IMR-90 (cell line): Measurements from ENCODE around the gene C1QTNF7. TPM values are rescaled to one million over a fixed set of nuclear protein-coding genes. Genes with fewer than 3 reads are reported as not detected.

Experiments used
- ATAC-seq: fragments of 200-7000 bp; cut with Tn5 transposase; 2 replicates; pipeline ENCODE4 v1.9.1; 2020; ENCODE audit warnings: low read depth, mild to moderate bottlenecking, moderate library complexity
- BruUV-seq: library from RNA; stranded (reverse); fragments of 400-500 nt; replicated peaks from 2 replicates; lab custom pipeline; 2021; lab: Mats Ljungman, UMichigan
- CTCF ChIA-PET: fragments of 300-600 bp; formaldehyde crosslinking; extraction: SDS; loops from one replicate; lab custom pipeline; 2021; ENCODE audit warnings: antibody characterized with exemption; lab: Yijun Ruan, JAX
- POLR2A ChIA-PET: fragments of 300-600 bp; sonication (Branson Sonifier 250); formaldehyde crosslinking; loops from one replicate; lab custom pipeline; 2022; ENCODE audit warnings: antibody characterized with exemption; ENCODE audit not compliant: unreplicated experiment; lab: Charles Lee
- DNase-seq: peaks from one replicate; pipeline ENCODE4 v3.0.0; 2013
- H2AFZ ChIP-seq: replicated peaks from 2 replicates; pipeline ENCODE3; 2013; ENCODE audit warnings: low read length, mild to moderate bottlenecking; ENCODE audit not compliant: poor library complexity
- H2AK5ac ChIP-seq: 2 replicates; pipeline ENCODE4 v1.6.1; 2013; ENCODE audit warnings: low read depth, low read length, inconsistent platforms
- H2AK9ac ChIP-seq: replicated peaks from 2 replicates; pipeline ENCODE3; 2013; ENCODE audit warnings: mild to moderate bottlenecking, low read depth, low read length, moderate library complexity; ENCODE audit not compliant: poor library complexity
- H2BK120ac ChIP-seq: 2 replicates; pipeline ENCODE4 v1.6.1; 2013; ENCODE audit warnings: low read depth, low read length, inconsistent platforms
- H2BK15ac ChIP-seq: 3 replicates; pipeline ENCODE4 v1.6.1; 2013; ENCODE audit warnings: low read depth, low read length, inconsistent platforms
- H2BK20ac ChIP-seq: 2 replicates; pipeline ENCODE4 v1.6.1; 2013; ENCODE audit warnings: low read depth, mild to moderate bottlenecking, inconsistent platforms, low read length, moderate library complexity
- H2BK5ac ChIP-seq: 2 replicates; pipeline ENCODE4 v1.6.1; 2013; ENCODE audit warnings: mild to moderate bottlenecking, low read depth, low read length, inconsistent platforms; ENCODE audit not compliant: poor library complexity, severe bottlenecking
- H3K14ac ChIP-seq: replicated peaks from 2 replicates; pipeline ENCODE4 v1.6.1; 2013; ENCODE audit warnings: low read depth, low read length, inconsistent platforms
- H3K18ac ChIP-seq: 2 replicates; pipeline ENCODE4 v1.6.1; 2013; ENCODE audit warnings: low read depth, low read length, control low read depth
- H3K23ac ChIP-seq: 2 replicates; pipeline ENCODE4 v1.6.1; 2013; ENCODE audit warnings: low read depth, low read length, inconsistent platforms
- H3K27ac ChIP-seq: 2 replicates; pipeline ENCODE4 v1.5.1; 2013; ENCODE audit warnings: mild to moderate bottlenecking, control low read depth, low read length; ENCODE audit not compliant: insufficient read depth
- H3K27me3 ChIP-seq: 2 replicates; pipeline ENCODE4 v1.6.1; 2013; ENCODE audit warnings: low read length; ENCODE audit not compliant: control insufficient read depth, insufficient read depth
- H3K36me3 ChIP-seq: 2 replicates; pipeline ENCODE4 v1.6.1; 2013; ENCODE audit warnings: low read length, mixed read lengths; ENCODE audit not compliant: control insufficient read depth, insufficient read depth
- H3K4ac ChIP-seq: 2 replicates; pipeline ENCODE4 v1.6.1; 2013; ENCODE audit warnings: low read depth, low read length, inconsistent platforms
- H3K4me1 ChIP-seq: 2 replicates; pipeline ENCODE4 v1.6.1; 2013; ENCODE audit warnings: low read length, mixed read lengths; ENCODE audit not compliant: control insufficient read depth, insufficient read depth
- H3K4me2 ChIP-seq: 2 replicates; pipeline ENCODE4 v1.6.1; 2013; ENCODE audit warnings: low read depth, mild to moderate bottlenecking, control low read depth, low read length, moderate library complexity
- H3K4me3 ChIP-seq: 2 replicates; pipeline ENCODE4 v1.5.1; 2013; ENCODE audit warnings: low read depth, mild to moderate bottlenecking, control low read depth, low read length, moderate library complexity; ENCODE audit not compliant: insufficient read depth
- H3K56ac ChIP-seq: 2 replicates; pipeline ENCODE4 v1.6.1; 2013; ENCODE audit warnings: low read length, inconsistent platforms; ENCODE audit not compliant: insufficient read depth; ENCODE audit errors: extremely low read depth
- H3K79me1 ChIP-seq, 2 experiments: 2 replicates each; pipeline ENCODE4 v1.6.1; 2013; ENCODE audit warnings: low read length in 2 of 2, inconsistent platforms in 1 of 2, low read depth in 1 of 2
- H3K9ac ChIP-seq: 2 replicates; pipeline ENCODE4 v1.6.1; 2013; ENCODE audit warnings: low read depth, low read length, control low read depth
- H3K9me1 ChIP-seq: 2 replicates; pipeline ENCODE4 v1.6.1; 2013; ENCODE audit warnings: low read length, inconsistent platforms; ENCODE audit not compliant: insufficient read depth
- H3K9me3 ChIP-seq: 2 replicates; pipeline ENCODE4 v1.6.1; 2013; ENCODE audit warnings: low read length; ENCODE audit not compliant: control insufficient read depth, insufficient read depth
- H4K20me1 ChIP-seq: 2 replicates; pipeline ENCODE4 v1.6.1; 2013; ENCODE audit warnings: low read length, inconsistent platforms; ENCODE audit not compliant: insufficient read depth
- H4K5ac ChIP-seq: 2 replicates; pipeline ENCODE4 v1.6.1; 2013; ENCODE audit warnings: mild to moderate bottlenecking, low read depth, low read length, control low read depth
- H4K8ac ChIP-seq, 2 experiments: 2 replicates each; pipeline ENCODE4 v1.6.1; 2013; ENCODE audit warnings: low read depth in 2 of 2, low read length in 2 of 2, control low read depth in 1 of 2, inconsistent platforms in 1 of 2
- H4K91ac ChIP-seq: 2 replicates; pipeline ENCODE4 v1.6.1; 2013; ENCODE audit warnings: low read depth, low read length, inconsistent platforms; ENCODE audit not compliant: insufficient read depth
- BHLHE40 ChIP-seq: fragments of 150-350 bp; IDR thresholded peaks from 2 replicates; pipeline ENCODE4 v1.6.1; 2016; ENCODE audit warnings: mild to moderate bottlenecking, low read depth, low read length
- FOS ChIP-seq: fragments of 150-350 bp; IDR thresholded peaks from 2 replicates; pipeline ENCODE4 v1.6.1; 2016; ENCODE audit warnings: low read depth, low read length
- RFX5 ChIP-seq: IDR thresholded peaks from 2 replicates; pipeline ENCODE4 v1.8.0; 2012; ENCODE audit warnings: low read depth, mild to moderate bottlenecking, low read length, moderate library complexity
- SMC3 ChIP-seq: fragments of 150-350 bp; IDR thresholded peaks from 2 replicates; pipeline ENCODE4 v1.6.1; 2016; ENCODE audit warnings: low read depth, mild to moderate bottlenecking, antibody characterized with exemption, low read length, moderate library complexity
- USF2 ChIP-seq: fragments of 150-350 bp; IDR thresholded peaks from 2 replicates; pipeline ENCODE4 v1.6.1; 2017; ENCODE audit warnings: mild to moderate bottlenecking, antibody characterized with exemption, low read length, low read depth
- WGBS, 2 experiments: methylation state at CpG; one replicate each; pipeline versions ENCODE4 v1.1.5 to v1.1.7; 2013; ENCODE audit warnings: missing lambda C conversion rate in 2 of 2; ENCODE audit not compliant: insufficient read length in 1 of 2; ENCODE audit errors: extremely low coverage in 2 of 2; 5-methylcytosine and 5-hydroxymethylcytosine counted together
- dilution Hi-C: fragments of 300-500 bp; cut with HindIII; formaldehyde crosslinking; loops from one replicate; pipeline ENCODE4 v1.14.3; 2018; ENCODE audit warnings: low sequenced_read_pairs; ENCODE audit not compliant: unreplicated experiment
- in situ Hi-C: fragments of 300-500 bp; cut with MboI; formaldehyde crosslinking; loops from 3 replicates; pipeline ENCODE4 v1.14.3; 2019; ENCODE audit warnings: low sequenced_read_pairs, inconsistent platforms, mixed read lengths
- intact Hi-C: fragments of 100-400 bp; cut with micrococcal nuclease; formaldehyde crosslinking; loops from 2 replicates; pipeline ENCODE4 v1.10.0; 2022
- polyA plus RNA-seq, 3 experiments: library from polyadenylated mRNA; depleted of rRNA; stranded (reverse); fragments of >200 nt; gene quantifications; 2 replicates each; pipeline ENCODE4 v1.2.3, GENCODE V29; 2012; ENCODE audit warnings: low replicate concordance in 1 of 3
- total RNA-seq: library from RNA; depleted of rRNA; stranded (reverse); fragments of >200 nt; gene quantifications from 2 replicates; pipeline ENCODE4 v1.2.3, GENCODE V29; 2012

C1QTNF7 gene
- total and polyA plus RNA-seq, 2 of the 4 experiments (the other 2 are of a cell fraction): 0.12 to 0.18 TPM

- H2BK15ac ChIP-seq: peak overlapping the region; percentile 71; the same call in 2 of the 3 replicates
- no CpG with 5 or more reads among the region's 3 CpGs for WGBS, 2 experiments
- dilution Hi-C loops: no loop called here
- peak overlapping the region; percentile 89; the same call in 1 of the 2 replicates for H2BK20ac ChIP-seq
- H2BK5ac ChIP-seq: peak overlapping the region; percentile 75
- POLR2A ChIA-PET: interaction anchor here (1.1 kb wide), 1 partner anchor 10 kb away, joined by 8 read pairs; the partner anchor contains the start of gene CC2D2A
- H3K27ac ChIP-seq: peak overlapping the region; percentile 94
- CTCF ChIA-PET: interaction anchor here (0.6 to 1.8 kb wide), 10 partner anchors 9 to 476 kb away, joined by 3 to 10 read pairs (median 4); partner anchors contain the start of gene CC2D2A
- peak overlapping the region; percentile 48 for H3K4me3 ChIP-seq
- H3K79me1 ChIP-seq: peaks cover 9 to 26% of the 10 kb centered on the region in 2 experiments; a peak in 3 of 4 replicates
- in situ Hi-C loops: loop anchor here (10.0 to 25.0 kb wide), 4 partner anchors 325 to 732 kb away; no protein-coding TSS in a partner anchor
- peaks cover 9% of the 10 kb centered on the region for H3K4me1 ChIP-seq
- H2BK120ac ChIP-seq: peak overlapping the region; percentile 98
- peak overlapping the region; percentile 99 for H3K4ac ChIP-seq
- H2AFZ ChIP-seq: peak overlapping the region; percentile 95
- H3K9ac ChIP-seq: peak overlapping the region; percentile 82
- H3K56ac ChIP-seq: no peak overlapping the region; the same call in 1 of the 2 replicates
- no peak overlapping the region; the same call in 1 of the 2 replicates for H2AK5ac ChIP-seq
- no peaks in the 10 kb centered on the region; the same call in 1 of the 2 replicates for H3K9me3 ChIP-seq
- peak overlapping the region; percentile 98 for H4K91ac ChIP-seq
- intact Hi-C loops: loop anchor here (1.0 to 10.0 kb wide), 7 partner anchors 170 to 745 kb away; partner anchors contain the start of gene TAPT1
- H3K18ac ChIP-seq: peak overlapping the region; percentile 93
- no peaks in the 10 kb centered on the region for H3K27me3 ChIP-seq
- peak; percentile 40; the same call in 1 of the 2 replicates for ATAC-seq
- peak overlapping the region; percentile 91 for H4K5ac ChIP-seq
- BruUV-seq: no TSS peak
- peak overlapping the region; percentile 85 for H3K4me2 ChIP-seq
- TF ChIP-seq RFX5 (no peak), SMC3 (no peak), USF2 (peak; percentile 42; the same call in 1 of the 2 replicates), FOS (0 out of 2 replicates have a peak, but pooled peaks have one; percentile 4), BHLHE40 (no peak)
- peak overlapping the region; percentile 19 for H2AK9ac ChIP-seq
- peak overlapping the region; percentile 98; the same call in 1 of the 2 replicates for H3K14ac ChIP-seq
- peak overlapping the region; percentile 89; the same call in 1 of the 2 replicates for H3K23ac ChIP-seq
- peak overlapping the region; percentile 84 to 99 for H4K8ac ChIP-seq
- no peaks in the 10 kb centered on the region for H3K9me1 ChIP-seq
- no peaks in the 10 kb centered on the region for H4K20me1 ChIP-seq
- H3K36me3 ChIP-seq: peaks cover 10% of the 10 kb centered on the region; the same call in 1 of the 2 replicates
- DNase-seq: peak; percentile 91
Observed at GRCh38 chr4:15479913-15480185, 52.0 kb downstream of the C1QTNF7 start.
